Stimulated activated naive CD4-positive, alpha-beta T cell (primary cell): ENCODE results near the gene FLRT2.

ENCODE experiments used
- DNase-seq, 6 experiments: peaks; one replicate each; lab custom pipeline; 2025; lab: John Stamatoyannopoulos, UW

Gene FLRT2

GRCh38 chr14:85564841-85565527 is 35.0 kb downstream of the FLRT2 start:
- no peak for DNase-seq

GRCh38 chr14:85565862-85566296 is 35.9 kb downstream of the FLRT2 start:
- no peak for DNase-seq

GRCh38 chr14:85566603-85567002 is 36.7 kb downstream of the FLRT2 start:
- DNase-seq, result no peak

GRCh38 chr14:85572011-85572410 is 42.1 kb downstream of the FLRT2 start:
- DNase-seq, result no peak

GRCh38 chr14:85572845-85573244 is 42.9 kb downstream of the FLRT2 start:
- no peak for DNase-seq

GRCh38 chr14:85573406-85573805 is 43.5 kb downstream of the FLRT2 start:
- no peak for DNase-seq

GRCh38 chr14:85574853-85575616 is 45.1 kb downstream of the FLRT2 start:
- no peak for DNase-seq

GRCh38 chr14:85575617-85575898 is 45.6 kb downstream of the FLRT2 start:
- DNase-seq, result no peak

- DNase-seq, result no peak
These were observed 46.3 kb downstream of the FLRT2 start for GRCh38 chr14:85576218-85576617.

GRCh38 chr14:85576848-85577542 is 47.1 kb downstream of the FLRT2 start:
- no peak for DNase-seq

- DNase-seq, result no peak
These were observed 47.7 kb downstream of the FLRT2 start for GRCh38 chr14:85577543-85578114.

- DNase-seq, result no peak
These were observed 48.4 kb downstream of the FLRT2 start for GRCh38 chr14:85578357-85578756.

- no peak for DNase-seq
These were observed 49.0 kb downstream of the FLRT2 start for GRCh38 chr14:85578930-85579329.

GRCh38 chr14:85579942-85580341 is 50.0 kb downstream of the FLRT2 start:
- DNase-seq, result no peak

GRCh38 chr14:85580536-85581140 is 50.7 kb downstream of the FLRT2 start:
- no peak for DNase-seq

- DNase-seq, result no peak
These were observed 51.7 kb downstream of the FLRT2 start for GRCh38 chr14:85581691-85582090.

GRCh38 chr14:85583380-85583779 is 53.4 kb downstream of the FLRT2 start:
- no peak for DNase-seq

- no peak for DNase-seq
These were observed 54.5 kb downstream of the FLRT2 start for GRCh38 chr14:85584481-85584880.

GRCh38 chr14:85587151-85587711 is 57.3 kb downstream of the FLRT2 start:
- DNase-seq, result no peak

- DNase-seq, result no peak
These were observed 60.8 kb downstream of the FLRT2 start for GRCh38 chr14:85590784-85591183.

- DNase-seq, result no peak
These were observed 64.3 kb downstream of the FLRT2 start for GRCh38 chr14:85594217-85594616.

- DNase-seq, result no peak
These were observed 66.0 kb downstream of the FLRT2 start for GRCh38 chr14:85595981-85596380.
